ENCODE measurements around the gene RHEBL1.

- TF ChIP-seq CTCF (IDR thresholded peaks at IDR 0.05; ENCODE audit: low read depth, low read length, missing input control) (no peak), TAF1 (conservative IDR thresholded peaks at IDR 0.05) (no peak), GABPA (IDR thresholded peaks at IDR 0.05 in 1 of 2, conservative IDR thresholded peaks at IDR 0.05 in 1 of 2) (no peak), SP1 (IDR thresholded peaks at IDR 0.05) (no peak), MAX (IDR thresholded peaks at IDR 0.05) (no peak), YY1 (IDR thresholded peaks at IDR 0.05) (no peak), JUND (IDR thresholded peaks at IDR 0.05) (no peak), EGR1 (IDR thresholded peaks at IDR 0.05; ENCODE audit: low read depth in 2 of 2) (no peak), FOXA1 (IDR thresholded peaks at IDR 0.05) (no peak), RAD21 (IDR thresholded peaks at IDR 0.05) (no peak)
- TF ChIP-seq, protein P1, sequence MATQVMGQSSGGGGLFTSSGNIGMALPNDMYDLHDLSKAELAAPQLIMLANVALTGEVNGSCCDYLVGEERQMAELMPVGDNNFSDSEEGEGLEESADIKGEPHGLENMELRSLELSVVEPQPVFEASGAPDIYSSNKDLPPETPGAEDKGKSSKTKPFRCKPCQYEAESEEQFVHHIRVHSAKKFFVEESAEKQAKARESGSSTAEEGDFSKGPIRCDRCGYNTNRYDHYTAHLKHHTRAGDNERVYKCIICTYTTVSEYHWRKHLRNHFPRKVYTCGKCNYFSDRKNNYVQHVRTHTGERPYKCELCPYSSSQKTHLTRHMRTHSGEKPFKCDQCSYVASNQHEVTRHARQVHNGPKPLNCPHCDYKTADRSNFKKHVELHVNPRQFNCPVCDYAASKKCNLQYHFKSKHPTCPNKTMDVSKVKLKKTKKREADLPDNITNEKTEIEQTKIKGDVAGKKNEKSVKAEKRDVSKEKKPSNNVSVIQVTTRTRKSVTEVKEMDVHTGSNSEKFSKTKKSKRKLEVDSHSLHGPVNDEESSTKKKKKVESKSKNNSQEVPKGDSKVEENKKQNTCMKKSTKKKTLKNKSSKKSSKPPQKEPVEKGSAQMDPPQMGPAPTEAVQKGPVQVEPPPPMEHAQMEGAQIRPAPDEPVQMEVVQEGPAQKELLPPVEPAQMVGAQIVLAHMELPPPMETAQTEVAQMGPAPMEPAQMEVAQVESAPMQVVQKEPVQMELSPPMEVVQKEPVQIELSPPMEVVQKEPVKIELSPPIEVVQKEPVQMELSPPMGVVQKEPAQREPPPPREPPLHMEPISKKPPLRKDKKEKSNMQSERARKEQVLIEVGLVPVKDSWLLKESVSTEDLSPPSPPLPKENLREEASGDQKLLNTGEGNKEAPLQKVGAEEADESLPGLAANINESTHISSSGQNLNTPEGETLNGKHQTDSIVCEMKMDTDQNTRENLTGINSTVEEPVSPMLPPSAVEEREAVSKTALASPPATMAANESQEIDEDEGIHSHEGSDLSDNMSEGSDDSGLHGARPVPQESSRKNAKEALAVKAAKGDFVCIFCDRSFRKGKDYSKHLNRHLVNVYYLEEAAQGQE (IDR thresholded peaks at IDR 0.05), result no peak
- TF ChIP-seq, protein P2, sequence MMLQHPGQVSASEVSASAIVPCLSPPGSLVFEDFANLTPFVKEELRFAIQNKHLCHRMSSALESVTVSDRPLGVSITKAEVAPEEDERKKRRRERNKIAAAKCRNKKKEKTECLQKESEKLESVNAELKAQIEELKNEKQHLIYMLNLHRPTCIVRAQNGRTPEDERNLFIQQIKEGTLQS (IDR thresholded peaks at IDR 0.05), result no peak
- TF ChIP-seq, protein P3, sequence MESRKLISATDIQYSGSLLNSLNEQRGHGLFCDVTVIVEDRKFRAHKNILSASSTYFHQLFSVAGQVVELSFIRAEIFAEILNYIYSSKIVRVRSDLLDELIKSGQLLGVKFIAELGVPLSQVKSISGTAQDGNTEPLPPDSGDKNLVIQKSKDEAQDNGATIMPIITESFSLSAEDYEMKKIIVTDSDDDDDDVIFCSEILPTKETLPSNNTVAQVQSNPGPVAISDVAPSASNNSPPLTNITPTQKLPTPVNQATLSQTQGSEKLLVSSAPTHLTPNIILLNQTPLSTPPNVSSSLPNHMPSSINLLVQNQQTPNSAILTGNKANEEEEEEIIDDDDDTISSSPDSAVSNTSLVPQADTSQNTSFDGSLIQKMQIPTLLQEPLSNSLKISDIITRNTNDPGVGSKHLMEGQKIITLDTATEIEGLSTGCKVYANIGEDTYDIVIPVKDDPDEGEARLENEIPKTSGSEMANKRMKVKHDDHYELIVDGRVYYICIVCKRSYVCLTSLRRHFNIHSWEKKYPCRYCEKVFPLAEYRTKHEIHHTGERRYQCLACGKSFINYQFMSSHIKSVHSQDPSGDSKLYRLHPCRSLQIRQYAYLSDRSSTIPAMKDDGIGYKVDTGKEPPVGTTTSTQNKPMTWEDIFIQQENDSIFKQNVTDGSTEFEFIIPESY (IDR thresholded peaks at IDR 0.05), result no peak
Observed at GRCh38 chr12:49025463-49025862, 44.3 kb downstream of the RHEBL1 start.
